K562 (cell line): ENCODE results near the gene BTBD2. TPM values are rescaled to one million over a fixed set of nuclear protein-coding genes. Genes with fewer than 3 reads are reported as not detected.

Experiments
- ATAC-seq: fragments of 200-7000 bp; cut with Tn5 transposase; 3 replicates; pipeline ENCODE4 v1.9.1; 2020; ENCODE audit warnings: moderate library complexity
- BruUV-seq: library from RNA; stranded (reverse); fragments of 400-500 nt; replicated peaks from 2 replicates; lab custom pipeline; 2021; lab: Mats Ljungman, UMichigan
- CTCF ChIA-PET: fragments of 300-600 bp; formaldehyde crosslinking; extraction: SDS; loops from one replicate; lab custom pipeline; 2021; ENCODE audit warnings: low intra/inter-chr PET ratio; lab: Yijun Ruan, JAX
- POLR2A ChIA-PET: fragments of 300-600, 350-650 bp; sonication (Branson Sonifier 250); formaldehyde crosslinking; extraction: SDS; loops from one replicate; lab custom pipeline; 2021; ENCODE audit warnings: antibody characterized with exemption, inconsistent platforms; lab: Yijun Ruan, JAX
- DNase-seq, 4 experiments: peaks; one replicate each; pipeline versions ENCODE4 v3.0.0 to v3.0.0-alpha.2; 2011 to 2018; ENCODE audit warnings: low spot score in 3 of 4, mixed read lengths in 3 of 4; ENCODE audit errors: extremely low read depth in 1 of 4
- FAIRE-seq: peaks from 2 replicates; lab custom pipeline; 2011; peaks lifted over from hg19 to GRCh38; lab: Jason Lieb, UNC
- H2AFZ ChIP-seq: 2 replicates; pipeline ENCODE4 v1.6.0; 2011; ENCODE audit warnings: low read depth, low read length, control low read depth, inconsistent platforms
- H3K27ac ChIP-seq: fragments of 200-600 bp; 3 replicates; pipeline ENCODE4 v1.8.0; 2011; ENCODE audit warnings: low read depth, mild to moderate bottlenecking, control low read depth, inconsistent platforms, low read length, moderate library complexity, mixed read lengths; ENCODE audit errors: extremely low read depth
- H3K27me3 ChIP-seq, 2 experiments: fragments of 300-600 bp in 1 of 2; 2 replicates in 1 of 2; 3 replicates in 1 of 2; pipeline versions ENCODE4 v1.6.0 to v1.8.0; 2011; ENCODE audit warnings: inconsistent platforms in 2 of 2, low read length in 2 of 2, mild to moderate bottlenecking in 1 of 2, mixed read lengths in 1 of 2, moderate library complexity in 1 of 2; ENCODE audit not compliant: control insufficient read depth in 2 of 2, insufficient read depth in 2 of 2
- H3K36me3 ChIP-seq: fragments of 300-600 bp; 3 replicates; pipeline ENCODE4 v1.8.0; 2011; ENCODE audit warnings: mild to moderate bottlenecking, low read length, inconsistent platforms; ENCODE audit not compliant: control insufficient read depth, insufficient read depth
- H3K4me1 ChIP-seq, 2 experiments: fragments of 200-600 bp in 1 of 2; replicated peaks in 1 of 2; 2 replicates in 1 of 2; 3 replicates in 1 of 2; pipeline versions ENCODE4 v1.5.1 to v1.8.0; 2011; ENCODE audit warnings: inconsistent platforms in 2 of 2, low read length in 2 of 2, mild to moderate bottlenecking in 1 of 2, mixed read lengths in 1 of 2, moderate library complexity in 1 of 2; ENCODE audit not compliant: control insufficient read depth in 2 of 2, insufficient read depth in 2 of 2
- H3K4me2 ChIP-seq: 2 replicates; pipeline ENCODE4 v1.6.1; 2011; ENCODE audit warnings: low read length, control low read depth, inconsistent platforms, mixed read lengths; ENCODE audit not compliant: insufficient read depth
- H3K4me3 ChIP-seq: fragments of 200-600 bp; sonication (generic), shearing (Covaris generic); 2 replicates; pipeline ENCODE4 v1.5.1; 2016; ENCODE audit warnings: control low read depth, inconsistent platforms
- H3K79me2 ChIP-seq: fragments of 200-600 bp; 3 replicates; pipeline ENCODE4 v1.8.0; 2011; ENCODE audit warnings: low read length, inconsistent platforms; ENCODE audit not compliant: control insufficient read depth, insufficient read depth
- H3K9ac ChIP-seq, 2 experiments: 2 replicates each; pipeline versions ENCODE4 v1.6.0 to v1.6.1; 2011; ENCODE audit warnings: low read depth in 2 of 2, low read length in 2 of 2, control low read depth in 1 of 2, inconsistent platforms in 1 of 2, mild to moderate bottlenecking in 1 of 2, mixed read lengths in 1 of 2; ENCODE audit not compliant: insufficient read depth in 1 of 2
- H3K9me1 ChIP-seq: one replicate; pipeline ENCODE4 v1.6.0; 2011; ENCODE audit warnings: inconsistent platforms, mild to moderate bottlenecking, low read length, moderate library complexity; ENCODE audit not compliant: control insufficient read depth, insufficient read depth
- H3K9me3 ChIP-seq: replicated peaks from 2 replicates; pipeline ENCODE4 v1.5.1; 2011; ENCODE audit warnings: low read depth, low read length, inconsistent platforms; ENCODE audit not compliant: control insufficient read depth, insufficient read depth
- H4K20me1 ChIP-seq: replicated peaks from 2 replicates; pipeline ENCODE4 v1.6.1; 2011; ENCODE audit warnings: low read length, inconsistent platforms, mixed read lengths; ENCODE audit not compliant: control insufficient read depth, insufficient read depth
- ATF1 ChIP-seq, 2 experiments: fragments of 450-650 bp in 1 of 2; IDR thresholded peaks; 2 replicates each; pipeline ENCODE4 v1.6.1; 2016; ENCODE audit warnings: missing compliant biosample characterization in 1 of 2, missing genetic modification characterization in 1 of 2
- BCLAF1 ChIP-seq, 2 experiments: fragments of 450-650 bp in 1 of 2; IDR thresholded peaks; 2 replicates each; pipeline ENCODE4 v1.6.1; 2011 to 2017; ENCODE audit warnings: low read depth in 2 of 2, antibody characterized with exemption in 1 of 2, borderline replicate concordance in 1 of 2, low read length in 1 of 2, mild to moderate bottlenecking in 1 of 2, mixed read lengths in 1 of 2; ENCODE audit not compliant: control insufficient read depth in 1 of 2
- CBX3 ChIP-seq, 2 experiments: IDR thresholded peaks; 1 replicate in 1 of 2; 2 replicates in 1 of 2; pipeline ENCODE4 v1.6.1; 2012; ENCODE audit warnings: inconsistent platforms in 2 of 2, low read length in 2 of 2, borderline replicate concordance in 1 of 2, control low read depth in 1 of 2
- CEBPG ChIP-seq, 3 experiments: fragments of 200-800 bp in 1 of 3; sonication (Bioruptor generic) in 1 of 3; sonication (generic) in 1 of 3; formaldehyde crosslinking in 1 of 3; IDR thresholded peaks in 2 of 3; conservative IDR thresholded peaks in 1 of 3; 2 replicates each; pipeline versions ENCODE4 v1.6.1 to v1.8.0; 2016 to 2022; ENCODE audit warnings: missing compliant biosample characterization in 2 of 3, missing genetic modification characterization in 2 of 3, mild to moderate bottlenecking in 1 of 3, missing genetic modification reagents in 1 of 3
- E2F5 ChIP-seq: sonication (generic); formaldehyde crosslinking; IDR thresholded peaks from 2 replicates; pipeline ENCODE4 v1.8.0; 2022; ENCODE audit warnings: mild to moderate bottlenecking, missing genetic modification reagents
- HDAC2 ChIP-seq: fragments of 450-650 bp; IDR thresholded peaks from 2 replicates; pipeline ENCODE4 v1.6.1; 2016; ENCODE audit warnings: mild to moderate bottlenecking
- KDM2B ChIP-seq: fragments of 250-450 bp; sonication (Bioruptor Pico); IDR thresholded peaks from 2 replicates; pipeline ENCODE4 v1.8.0; 2021; ENCODE audit warnings: mild to moderate bottlenecking, moderate library complexity
- PTRF ChIP-seq: fragments of 450-650 bp; IDR thresholded peaks from 2 replicates; pipeline ENCODE4 v1.6.1; 2016; ENCODE audit warnings: mild to moderate bottlenecking, missing genetic modification characterization, missing compliant biosample characterization
- SETDB1 ChIP-seq: IDR thresholded peaks from one replicate; pipeline ENCODE4 v1.6.1; 2012; ENCODE audit warnings: low read length, control low read depth, inconsistent platforms
- SUPT5H ChIP-seq: fragments of 450-650 bp; IDR thresholded peaks from 2 replicates; pipeline ENCODE4 v1.6.1; 2016
- YY1 ChIP-seq, 3 experiments: IDR thresholded peaks; 2 replicates each; pipeline ENCODE4 v1.6.1; 2011; ENCODE audit warnings: low read length in 2 of 3, mild to moderate bottlenecking in 2 of 3, moderate library complexity in 2 of 3, borderline replicate concordance in 1 of 3, control low read depth in 1 of 3, low read depth in 1 of 3; ENCODE audit not compliant: insufficient read depth in 3 of 3, insufficient replicate concordance in 2 of 3, control insufficient read depth in 1 of 3, insufficient read length in 1 of 3; ENCODE audit errors: extremely low read depth in 1 of 3
- ZBTB33 ChIP-seq: sonication (generic); formaldehyde crosslinking; IDR thresholded peaks from 2 replicates; pipeline ENCODE4 v1.8.1; 2023; ENCODE audit warnings: mild to moderate bottlenecking, missing genetic modification reagents
- ZNF12 ChIP-seq: sonication (generic); formaldehyde crosslinking; IDR thresholded peaks from 2 replicates; pipeline ENCODE4 v1.4.0; 2020; ENCODE audit warnings: mild to moderate bottlenecking, missing genetic modification reagents
- WGBS: fragments of 100-300 bp; shearing (Covaris generic); methylation state at CpG from one replicate; pipeline ENCODE4 v1.1.6; 2016; ENCODE audit warnings: low coverage, mixed read lengths; ENCODE audit not compliant: insufficient coverage; ENCODE audit errors: missing lambda C conversion rate; 5-methylcytosine and 5-hydroxymethylcytosine counted together
- in situ Hi-C: fragments of 300-500 bp; cut with MboI; formaldehyde crosslinking; loops from 4 replicates; pipeline ENCODE4 v1.15.0; 2018; ENCODE audit warnings: inconsistent platforms, mixed read lengths
- intact Hi-C: fragments of 100-400 bp; cut with micrococcal nuclease; formaldehyde crosslinking; loops from 2 replicates; pipeline ENCODE4 v1.14.2; 2022
- polyA plus RNA-seq, 8 experiments: library from polyadenylated mRNA; depleted of rRNA in 4 of 8; stranded (reverse) in 5 of 8; unstranded in 3 of 8; fragments of >200 nt; fragmentation: Nextera tagmentation in 2 of 8; fragmentation: Illumina TruSeq in 1 of 8; extraction: Ambion mirVana in 2 of 8; extraction: Trizol in 1 of 8; gene quantifications; 2 replicates each; pipeline versions ENCODE4 v1.2.1 to v1.2.3, GENCODE V29; 2011 to 2014; ENCODE audit warnings: inconsistent platforms in 1 of 8, missing spikeins in 1 of 8
- total RNA-seq, 7 experiments: library from RNA; depleted of rRNA in 6 of 7; stranded (reverse); fragments of >200 nt in 6 of 7; fragmentation: Illumina TruSeq in 2 of 7; extraction: Trizol in 2 of 7; gene quantifications; 2 replicates each; pipeline versions ENCODE4 v1.2.1 to v1.2.3, GENCODE V29; 2011 to 2021; ENCODE audit warnings: low replicate concordance in 1 of 7
- TF ChIP-seq, protein P1 (sequence below): sonication (generic); formaldehyde crosslinking; IDR thresholded peaks from 2 replicates; pipeline ENCODE4 v1.9.0; 2022; ENCODE audit warnings: mild to moderate bottlenecking, missing genetic modification reagents

The BTBD2 gene
- total and polyA plus RNA-seq, 9 of the 15 experiments (the other 6 are each of a cell fraction or from before 2014, with no cell fraction given), result 0.10 to 15.6 (median 6.9) TPM

GRCh38 chr19:2035590-2035991 lies 20.1 kb upstream of the BTBD2 start:
- WGBS, result 92% methylated on average over 14 of the region's 14 CpGs
- no TSS peak for BruUV-seq
- Histone ChIP-seq H4K20me1 (no peaks in the 10 kb centered on the region), H3K4me3 (0 out of 2 replicates have a peak overlapping the region, but pooled peaks have one; percentile 22), H3K79me2 (no peaks in the 10 kb centered on the region), H3K4me1 (peaks cover 3 to 64% of the 10 kb centered on the region in 2 experiments; a peak in 3 of 5 replicates), H3K9me3 (peaks cover 7% of the 10 kb centered on the region), H3K9ac (peak overlapping the region; percentile 45 to 48; a peak in 2 of 4 replicates), H3K9me1 (no peaks in the 10 kb centered on the region), H2AFZ (peak overlapping the region; percentile 88), H3K27ac (peak overlapping the region; percentile 71; the same call in 2 of the 3 replicates), H3K27me3 (no peaks in the 10 kb centered on the region), H3K36me3 (peaks cover 31% of the 10 kb centered on the region; the same call in 1 of the 3 replicates), H3K4me2 (peak overlapping the region; percentile 71; the same call in 1 of the 2 replicates)
- intact Hi-C loops (no loop called here), in situ Hi-C loops (no loop called here)
- DNase-seq (no peak), FAIRE-seq (no peak), ATAC-seq (no peak)
- ChIA-PET POLR2A (interaction anchor here (0.6 to 2.5 kb wide), 13 partner anchors 8 to 784 kb away, joined by 3 to 26 read pairs (median 4); partner anchors contain the start of gene MKNK2), CTCF (no interaction called here)
- no peak for TF ChIP-seq CBX3 (IDR thresholded peaks at IDR 0.05; ENCODE audit: borderline replicate concordance in 1 of 2, low read length in 2 of 2)
- 0 out of 2 replicates have a peak, but pooled peaks have one; percentile 3 for TF ChIP-seq HDAC2
- TF ChIP-seq ATF1 (CRISPR knock-in tag; IDR thresholded peaks at IDR 0.05), result no peak
- peak; percentile 29 for TF ChIP-seq ATF1 (tag; IDR thresholded peaks at IDR 0.05)
- TF ChIP-seq YY1 (IDR thresholded peaks at IDR 0.05; ENCODE audit: borderline replicate concordance in 1 of 3, control insufficient read depth in 1 of 3, extremely low read depth in 1 of 3, insufficient read depth in 3 of 3, insufficient read length in 1 of 3, insufficient replicate concordance in 2 of 3, low read depth in 1 of 3, low read length in 2 of 3), result peak; percentile 56 to 91 (median 63)
- peak; percentile 61; the same call in 1 of the 2 replicates for TF ChIP-seq ZNF12 (CRISPR knock-in tag)
- TF ChIP-seq BCLAF1 (IDR thresholded peaks at IDR 0.05; ENCODE audit: borderline replicate concordance in 1 of 2, control insufficient read depth in 1 of 2, low read depth in 2 of 2, low read length in 1 of 2), result no peak
- 0 out of 2 replicates have a peak, but pooled peaks have one; percentile 5 for TF ChIP-seq CEBPG (CRISPR knock-in tag; IDR thresholded peaks at IDR 0.05)
- no peak for TF ChIP-seq CEBPG (tag; conservative IDR thresholded peaks at IDR 0.05 in 1 of 2, IDR thresholded peaks at IDR 0.05 in 1 of 2)
- TF ChIP-seq SUPT5H, result no peak
- TF ChIP-seq, protein P1, sequence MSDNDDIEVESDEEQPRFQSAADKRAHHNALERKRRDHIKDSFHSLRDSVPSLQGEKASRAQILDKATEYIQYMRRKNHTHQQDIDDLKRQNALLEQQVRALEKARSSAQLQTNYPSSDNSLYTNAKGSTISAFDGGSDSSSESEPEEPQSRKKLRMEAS (CRISPR knock-in tag), result 0 out of 2 replicates have a peak, but pooled peaks have one; percentile 9
- no peak for TF ChIP-seq KDM2B (CRISPR knock-in tag)
- no peak for TF ChIP-seq E2F5 (CRISPR knock-in tag)
- TF ChIP-seq ZBTB33 (CRISPR knock-in tag), result peak; percentile 53; the same call in 1 of the 2 replicates
- no peak for TF ChIP-seq PTRF
- no peak for TF ChIP-seq SETDB1
